Measurements from ENCODE around the gene PRICKLE2. TPM values are rescaled to one million over a fixed set of nuclear protein-coding genes. Genes with fewer than 3 reads are reported as not detected.

Gene PRICKLE2
- total and polyA plus RNA-seq, 7 donors = 0.34 to 4.9 (median 2.2) TPM

GRCh38 chr3:64195789-64196188 lies 29.5 kb downstream of the PRICKLE2 start:
- no peak for ATAC-seq
- no peaks in the 10 kb centered on the region for H3K27me3 ChIP-seq (ENCODE audit: insufficient read depth in 3 of 3, low read length in 2 of 3)
- WGBS, 3 donors = 93 to 100% (median 94%) methylated on average over 1 of the region's 1 CpG
- H3K4me3 ChIP-seq = no peak overlapping the region
- DNase-seq = no peak
- no peak overlapping the region for H3K27ac ChIP-seq
- intact Hi-C loops (cut with DNase I) = no loop called here
- H3K4me1 ChIP-seq = no peaks in the 10 kb centered on the region
- no peaks in the 10 kb centered on the region for H3K9me3 ChIP-seq
- H3K36me3 ChIP-seq (ENCODE audit: insufficient read depth in 1 of 2, low read depth in 1 of 2) = no peaks in the 10 kb centered on the region
- TF ChIP-seq, protein P1, sequence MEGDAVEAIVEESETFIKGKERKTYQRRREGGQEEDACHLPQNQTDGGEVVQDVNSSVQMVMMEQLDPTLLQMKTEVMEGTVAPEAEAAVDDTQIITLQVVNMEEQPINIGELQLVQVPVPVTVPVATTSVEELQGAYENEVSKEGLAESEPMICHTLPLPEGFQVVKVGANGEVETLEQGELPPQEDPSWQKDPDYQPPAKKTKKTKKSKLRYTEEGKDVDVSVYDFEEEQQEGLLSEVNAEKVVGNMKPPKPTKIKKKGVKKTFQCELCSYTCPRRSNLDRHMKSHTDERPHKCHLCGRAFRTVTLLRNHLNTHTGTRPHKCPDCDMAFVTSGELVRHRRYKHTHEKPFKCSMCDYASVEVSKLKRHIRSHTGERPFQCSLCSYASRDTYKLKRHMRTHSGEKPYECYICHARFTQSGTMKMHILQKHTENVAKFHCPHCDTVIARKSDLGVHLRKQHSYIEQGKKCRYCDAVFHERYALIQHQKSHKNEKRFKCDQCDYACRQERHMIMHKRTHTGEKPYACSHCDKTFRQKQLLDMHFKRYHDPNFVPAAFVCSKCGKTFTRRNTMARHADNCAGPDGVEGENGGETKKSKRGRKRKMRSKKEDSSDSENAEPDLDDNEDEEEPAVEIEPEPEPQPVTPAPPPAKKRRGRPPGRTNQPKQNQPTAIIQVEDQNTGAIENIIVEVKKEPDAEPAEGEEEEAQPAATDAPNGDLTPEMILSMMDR (IDR thresholded peaks at IDR 0.05) = no peak

GRCh38 chr3:64191822-64192221 lies 33.4 kb downstream of the PRICKLE2 start:
- 86 to 94% (median 93%) methylated on average over 6 of the region's 6 CpGs for WGBS, 3 donors
- no peak for ATAC-seq

DNA sequence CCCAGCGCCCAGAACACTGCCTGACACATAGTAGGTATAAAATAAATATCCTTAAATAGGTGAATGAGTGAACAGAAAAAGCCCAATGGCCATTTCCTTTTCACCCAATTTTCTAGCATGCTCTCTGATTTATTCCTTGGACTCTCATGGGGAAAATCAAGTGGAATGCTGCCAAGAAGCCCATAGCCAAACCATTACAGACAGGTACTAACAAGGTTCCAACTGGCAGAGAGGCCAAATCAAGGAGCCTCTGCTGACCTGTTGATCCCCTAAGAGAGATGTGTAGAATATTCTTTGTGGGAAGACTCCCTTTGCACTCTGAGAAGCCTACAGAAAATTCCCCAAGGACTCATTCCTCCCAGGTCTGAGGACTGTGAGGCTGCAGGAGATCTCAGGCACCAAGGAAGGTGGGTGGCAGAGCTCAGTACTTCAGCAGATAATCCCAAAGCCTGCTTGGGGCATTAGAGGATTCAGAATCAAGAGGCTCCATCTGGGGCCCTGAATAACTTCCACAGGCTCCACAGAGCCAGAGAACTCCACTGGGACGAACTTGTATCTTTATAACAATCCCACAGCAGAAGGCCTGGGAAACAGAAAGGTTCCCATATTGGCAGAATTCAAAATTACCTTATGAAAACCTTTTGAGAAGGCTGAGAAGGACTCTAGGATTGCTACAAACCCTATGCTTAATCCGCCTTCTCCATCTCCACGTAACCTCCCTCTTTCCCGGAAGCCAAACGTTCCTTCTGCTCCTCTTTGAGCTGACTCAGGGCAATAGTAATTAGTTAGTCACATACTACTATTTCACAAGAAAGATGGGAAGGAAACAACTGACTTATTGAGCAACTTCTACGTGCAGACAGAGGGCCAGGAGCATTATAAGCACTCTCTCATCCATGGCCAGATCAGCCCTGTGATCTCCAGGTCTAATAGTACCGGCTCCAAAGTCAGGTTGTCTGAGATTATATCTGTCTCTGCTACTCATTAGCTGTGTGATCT lies 34.5 kb downstream of the PRICKLE2 start:
- DNase-seq = no peak
- H3K27me3 ChIP-seq (ENCODE audit: insufficient read depth in 3 of 3, low read length in 2 of 3) = no peaks in the 10 kb centered on the region
- WGBS, 3 donors = 78 to 84% (median 84%) methylated on average over 8 of the region's 8 CpGs
- H3K9me3 ChIP-seq = no peaks in the 10 kb centered on the region
- peak overlapping the region; percentile 6 for H3K27ac ChIP-seq
- TF ChIP-seq, protein P1 (IDR thresholded peaks at IDR 0.05) = no peak
- peaks cover 5% of the 10 kb centered on the region for H3K4me1 ChIP-seq
- no peak overlapping the region for H3K4me3 ChIP-seq
- peak in 3 of 4 donors; percentile 25 to 49 (median 37) for ATAC-seq
- H3K36me3 ChIP-seq (ENCODE audit: insufficient read depth in 1 of 2, low read depth in 1 of 2) = no peaks in the 10 kb centered on the region
- intact Hi-C loops (cut with DNase I) = no loop called here

More at GRCh38 chr3:64191822-64192221, 33.4 kb downstream of the PRICKLE2 start:
- no peaks in the 10 kb centered on the region for H3K36me3 ChIP-seq (ENCODE audit: insufficient read depth in 1 of 2, low read depth in 1 of 2)
- TF ChIP-seq, protein P1 (IDR thresholded peaks at IDR 0.05) = no peak
- H3K4me3 ChIP-seq = no peak overlapping the region
- no peak overlapping the region for H3K27ac ChIP-seq
- no peaks in the 10 kb centered on the region for H3K27me3 ChIP-seq (ENCODE audit: insufficient read depth in 3 of 3, low read length in 2 of 3)
- intact Hi-C loops (cut with DNase I) = no loop called here
- no peaks in the 10 kb centered on the region for H3K9me3 ChIP-seq
- H3K4me1 ChIP-seq = peaks cover 2% of the 10 kb centered on the region
- DNase-seq = no peak

DNA sequence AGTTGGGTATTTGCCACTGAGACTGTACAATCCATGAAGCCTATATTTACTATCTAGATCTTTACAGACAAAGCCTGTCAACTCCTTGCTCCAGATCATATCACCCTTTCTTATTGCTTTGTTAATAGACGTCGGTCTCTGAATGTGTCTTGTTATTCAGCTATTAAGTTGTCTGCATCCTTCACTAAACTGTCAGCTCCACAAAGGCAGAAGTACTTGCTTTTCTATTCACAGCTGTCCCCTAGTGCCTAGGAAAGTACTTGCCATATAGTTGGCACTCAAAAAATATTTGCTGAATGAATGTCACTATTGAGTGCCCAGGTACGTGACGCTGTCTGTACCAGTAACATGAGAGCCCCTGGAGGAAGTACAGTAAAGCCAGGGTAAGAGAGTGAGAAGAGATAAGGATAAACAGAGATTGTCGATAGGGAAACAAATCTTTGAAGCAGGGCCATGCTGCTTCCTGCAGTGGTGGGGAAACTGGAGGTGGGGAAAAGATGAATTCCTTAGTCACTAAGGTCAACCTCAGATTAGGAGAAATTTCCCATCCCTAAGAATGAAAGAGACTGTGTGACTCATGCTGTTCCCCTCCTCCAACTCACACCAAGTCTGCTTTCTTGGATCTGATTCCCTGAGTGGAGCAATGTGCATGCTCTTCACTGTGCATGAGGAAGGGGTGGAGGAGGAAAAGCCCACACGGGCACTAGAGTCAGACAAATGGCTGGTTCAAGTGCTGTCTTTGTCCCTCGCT lies 36.3 kb downstream of the PRICKLE2 start:
- Histone ChIP-seq H3K4me1 (peaks cover 5% of the 10 kb centered on the region), H3K36me3 (ENCODE audit: insufficient read depth in 1 of 2, low read depth in 1 of 2) (no peaks in the 10 kb centered on the region), H3K27me3 (ENCODE audit: insufficient read depth in 3 of 3, low read length in 2 of 3) (no peaks in the 10 kb centered on the region), H3K4me3 (no peak overlapping the region), H3K9me3 (no peaks in the 10 kb centered on the region), H3K27ac (peak overlapping the region; percentile 50)
- WGBS, 3 donors = 21 to 35% (median 30%) methylated on average over 7 of the region's 7 CpGs
- intact Hi-C loops (cut with DNase I) = no loop called here
- ATAC-seq = peak; percentile 50 to 76 (median 72)
- DNase-seq = no peak
- TF ChIP-seq, protein P1 (IDR thresholded peaks at IDR 0.05) = no peak
